Natural killer cell (primary cell): ENCODE measurements around the gene GFRA1. TPM values are rescaled to one million over a fixed set of nuclear protein-coding genes. Genes with fewer than 3 reads are reported as not detected.
A peak's percentile ranks its signal among the peaks of the same experiment; 100 is the strongest.

Experiments
- ATAC-seq, 3 donors: fragments of 150-1000 bp in 2 of 3; fragments of 200-7000 bp in 1 of 3; cut with Tn5 transposase; 1 replicate in 1 of 3; 2 replicates in 2 of 3; pipeline ENCODE4 v1.10.0; 2021; ENCODE audit warnings: mild to moderate bottlenecking in 2 of 3, moderate library complexity in 2 of 3
- DNase-seq, 2 donors: peaks; one replicate each; pipeline versions ENCODE4 v3.0.0 to v3.0.0-alpha.2; 2013 to 2021; ENCODE audit warnings: mixed read lengths in 1 of 2
- H3K27ac ChIP-seq: one replicate; pipeline ENCODE4 v1.5.1; 2013; ENCODE audit warnings: mild to moderate bottlenecking, low read length
- H3K27me3 ChIP-seq: one replicate; pipeline ENCODE4 v1.6.1; 2013; ENCODE audit warnings: low read length; ENCODE audit not compliant: control insufficient read depth, insufficient read depth
- H3K36me3 ChIP-seq: one replicate; pipeline ENCODE4 v1.6.1; 2013; ENCODE audit warnings: low read length; ENCODE audit not compliant: control insufficient read depth, insufficient read depth
- H3K4me1 ChIP-seq: one replicate; pipeline ENCODE4 v1.6.1; 2013; ENCODE audit warnings: low read length; ENCODE audit not compliant: control insufficient read depth, insufficient read depth
- H3K4me3 ChIP-seq: one replicate; pipeline ENCODE4 v1.5.1; 2013; ENCODE audit warnings: low read length
- H3K9me3 ChIP-seq: one replicate; pipeline ENCODE4 v1.6.1; 2013; ENCODE audit warnings: low read length; ENCODE audit not compliant: control insufficient read depth, insufficient read depth
- H3K27ac Mint-ChIP-seq, 2 donors: one replicate each; pipeline ENCODE4 v1.8.0; 2022; ENCODE audit warnings: mild to moderate bottlenecking in 2 of 2, mixed read lengths in 2 of 2, moderate library complexity in 1 of 2
- H3K27me3 Mint-ChIP-seq, 2 donors: one replicate each; pipeline ENCODE4 v1.8.0; 2022; ENCODE audit warnings: low read depth in 2 of 2, mixed read lengths in 2 of 2
- H3K36me3 Mint-ChIP-seq: one replicate; pipeline ENCODE4 v1.8.0; 2022; ENCODE audit warnings: mixed read lengths
- H3K4me1 Mint-ChIP-seq, 2 donors: one replicate each; pipeline ENCODE4 v1.8.0; 2022; ENCODE audit warnings: mixed read lengths in 2 of 2
- H3K4me3 Mint-ChIP-seq: one replicate; pipeline ENCODE4 v1.8.0; 2022; ENCODE audit warnings: mild to moderate bottlenecking, moderate library complexity, mixed read lengths
- H3K9me3 Mint-ChIP-seq, 2 donors: one replicate each; pipeline ENCODE4 v1.8.0; 2022; ENCODE audit warnings: mixed read lengths in 2 of 2
- CTCF ChIP-seq: fragments of 200-600 bp; IDR thresholded peaks from one replicate; pipeline ENCODE4 v1.8.0; 2022; ENCODE audit warnings: antibody characterized with exemption
- WGBS: methylation state at CpG from one replicate; pipeline ENCODE4 v1.1.7; 2013; ENCODE audit warnings: missing lambda C conversion rate; ENCODE audit not compliant: insufficient coverage; 5-methylcytosine and 5-hydroxymethylcytosine counted together
- intact Hi-C: fragments of 100-400 bp; cut with micrococcal nuclease; formaldehyde crosslinking; loops from one replicate; pipeline ENCODE4 v1.14.2; 2022
- total RNA-seq, 4 donors: library from RNA; stranded (reverse); fragments of 120-200 nt in 1 of 4; gene quantifications; one replicate each; pipeline versions ENCODE4 v1.2.3 to v1.2.4, GENCODE V29; 2013 to 2022

GFRA1 gene
- total RNA-seq, 3 donors from 2014 or later (not counting 1 experiment from before 2014, with no cell fraction given), result not detected

GRCh38 chr10:116292493-116292892 is 19.5 kb upstream of the GFRA1 start:
- no peak for TF ChIP-seq CTCF
- Mint-ChIP-seq H3K36me3 (no peaks in the 10 kb centered on the region), H3K9me3 (peaks cover 0 to 9% of the 10 kb centered on the region in 2 donors), H3K27me3 (peaks cover 3 to 7% of the 10 kb centered on the region in 2 donors), H3K4me3 (no peak overlapping the region), H3K4me1 (no peaks in the 10 kb centered on the region), H3K27ac (no peak overlapping the region)
- intact Hi-C loops, result no loop called here
- H3K4me3 ChIP-seq, result no peak overlapping the region
- no peaks in the 10 kb centered on the region for H3K36me3 ChIP-seq
- no peaks in the 10 kb centered on the region for H3K27me3 ChIP-seq
- no peak for DNase-seq
- no peaks in the 10 kb centered on the region for H3K9me3 ChIP-seq
- ATAC-seq, result no peak
- H3K27ac ChIP-seq, result no peak overlapping the region
- H3K4me1 ChIP-seq, result no peaks in the 10 kb centered on the region

GRCh38 chr10:116289652-116290051 is 16.6 kb upstream of the GFRA1 start:
- Mint-ChIP-seq H3K4me1 (peaks cover 0 to 5% of the 10 kb centered on the region in 2 donors), H3K27ac (no peak overlapping the region), H3K36me3 (no peaks in the 10 kb centered on the region), H3K9me3 (peaks cover 0 to 6% of the 10 kb centered on the region in 2 donors), H3K4me3 (no peak overlapping the region), H3K27me3 (peaks cover 3 to 7% of the 10 kb centered on the region in 2 donors)
- WGBS, result 9% methylated on average over 1 of the region's 1 CpG
- ATAC-seq, result no peak
- no peak for TF ChIP-seq CTCF
- no peak overlapping the region for H3K27ac ChIP-seq
- intact Hi-C loops, result no loop called here
- no peak overlapping the region for H3K4me3 ChIP-seq
- H3K27me3 ChIP-seq, result no peaks in the 10 kb centered on the region
- H3K36me3 ChIP-seq, result no peaks in the 10 kb centered on the region
- H3K4me1 ChIP-seq, result no peaks in the 10 kb centered on the region
- H3K9me3 ChIP-seq, result no peaks in the 10 kb centered on the region
- no peak for DNase-seq

- TF ChIP-seq CTCF, result no peak
- 23% methylated on average over 1 of the region's 1 CpG for WGBS
- Mint-ChIP-seq H3K4me3 (no peak overlapping the region), H3K4me1 (peaks cover 0 to 5% of the 10 kb centered on the region in 2 donors), H3K27me3 (peaks cover 3 to 7% of the 10 kb centered on the region in 2 donors), H3K27ac (no peak overlapping the region), H3K36me3 (no peaks in the 10 kb centered on the region), H3K9me3 (peaks cover 0 to 4% of the 10 kb centered on the region in 2 donors)
- no peaks in the 10 kb centered on the region for H3K4me1 ChIP-seq
- no peak for ATAC-seq
- no peak overlapping the region for H3K4me3 ChIP-seq
- H3K27ac ChIP-seq, result no peak overlapping the region
- intact Hi-C loops, result no loop called here
- H3K27me3 ChIP-seq, result no peaks in the 10 kb centered on the region
- DNase-seq, result peak in 1 of 2 donors; percentile 37
- no peaks in the 10 kb centered on the region for H3K9me3 ChIP-seq
- no peaks in the 10 kb centered on the region for H3K36me3 ChIP-seq
These were observed 15.0 kb upstream of the GFRA1 start for GRCh38 chr10:116287906-116288501.

- no peak overlapping the region for H3K4me3 ChIP-seq
- no peak overlapping the region for H3K4me3 Mint-ChIP-seq
- H3K27me3 Mint-ChIP-seq, result peaks cover 3 to 7% of the 10 kb centered on the region in 2 donors
- H3K36me3 Mint-ChIP-seq, result no peaks in the 10 kb centered on the region
- ATAC-seq (no peak), DNase-seq (no peak)
- H3K4me1 ChIP-seq, result no peaks in the 10 kb centered on the region
- no peaks in the 10 kb centered on the region for H3K9me3 ChIP-seq
- H3K27ac Mint-ChIP-seq, result no peak overlapping the region
- 20% methylated on average over 4 of the region's 9 CpGs for WGBS
- H3K9me3 Mint-ChIP-seq, result peaks cover 0 to 2% of the 10 kb centered on the region in 2 donors
- no peak overlapping the region for H3K27ac ChIP-seq
- intact Hi-C loops, result no loop called here
- no peaks in the 10 kb centered on the region for H3K36me3 ChIP-seq
- no peak for TF ChIP-seq CTCF
- H3K27me3 ChIP-seq, result no peaks in the 10 kb centered on the region
- H3K4me1 Mint-ChIP-seq, result peaks cover 0 to 5% of the 10 kb centered on the region in 2 donors
These were observed 13.7 kb upstream of the GFRA1 start for GRCh38 chr10:116286626-116287200.
